H1 (cell line): ENCODE measurements around the gene CALD1. TPM values are rescaled to one million over a fixed set of nuclear protein-coding genes. Genes with fewer than 3 reads are reported as not detected.

Experiments used
- CHD7 ChIP-seq: fragments of 300-600 bp; sonication (generic); IDR thresholded peaks from 2 replicates; pipeline ENCODE4 v1.7.1; 2012; ENCODE audit warnings: low read length, moderate library complexity, mild to moderate bottlenecking, inconsistent platforms; ENCODE audit not compliant: insufficient replicate concordance
- polyA plus RNA-seq, 7 experiments: library from polyadenylated mRNA; depleted of rRNA in 3 of 7; stranded (reverse) in 5 of 7; unstranded in 2 of 7; fragments of >200 nt in 5 of 7; fragments of 200-250 nt in 2 of 7; gene quantifications; 1 replicate in 5 of 7; 2 replicates in 1 of 7; 4 replicates in 1 of 7; pipeline versions ENCODE4 v1.2.1 to v1.2.3, GENCODE V29; 2011 to 2013; ENCODE audit warnings: missing spikeins in 2 of 7, mixed read lengths in 2 of 7
- total RNA-seq: library from RNA; stranded (reverse); fragmentation: NEBNext Ultra II Directional; extraction: Animal tissue kit (Norgen Biotek cat#: 25700); gene quantifications from 2 replicates; pipeline ENCODE4 v1.2.1, GENCODE V29; 2021

The CALD1 gene
- total and polyA plus RNA-seq, 2 of the 8 experiments (the other 6 are each of a cell fraction or from before 2014, with no cell fraction given) = 34.3 to 177 TPM

DNA sequence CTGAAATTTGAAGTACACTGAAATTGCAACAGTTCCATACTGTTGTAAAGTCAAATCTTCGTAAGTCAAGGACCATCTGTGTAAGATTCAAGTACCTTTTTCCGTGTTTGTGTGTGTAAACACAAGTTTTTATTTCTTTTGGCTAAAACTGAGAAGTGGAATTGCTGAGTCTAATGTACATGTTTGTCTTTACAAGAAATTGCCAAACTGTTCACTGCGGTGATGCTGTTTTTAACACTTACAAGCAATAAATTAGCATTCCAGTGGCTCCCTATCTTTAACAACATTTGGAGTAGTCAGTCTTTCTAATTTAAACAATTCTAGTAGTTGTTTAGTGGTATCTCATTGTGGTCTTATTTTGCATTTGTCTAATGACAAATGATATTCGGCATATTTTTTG, 23.3 kb downstream of the CALD1 start (continued):
- no peak for TF ChIP-seq CHD7
- TF ChIP-seq, all 59 proteins: peak for 0
